Loucy (cell line): ENCODE results near the gene PTGFRN.

Experiments
- H2AFZ ChIP-seq: fragments of 200-600 bp; sonication (generic); 2 replicates; pipeline ENCODE4 v1.6.0; 2016; ENCODE audit warnings: antibody characterized with exemption, mild to moderate bottlenecking, low read length, moderate library complexity
- H3F3A ChIP-seq: fragments of 200-600 bp; 2 replicates; pipeline ENCODE4 v1.6.0; 2016; ENCODE audit warnings: antibody characterized with exemption, low read depth, mild to moderate bottlenecking
- H3K27me3 ChIP-seq: fragments of 200-600 bp; sonication (generic); 2 replicates; pipeline ENCODE4 v1.6.1; 2014; ENCODE audit warnings: low read length, mild to moderate bottlenecking; ENCODE audit not compliant: insufficient read depth, poor library complexity, severe bottlenecking
- H3K36me3 ChIP-seq: fragments of 200-600 bp; sonication (generic); 2 replicates; pipeline ENCODE4 v1.6.1; 2016; ENCODE audit warnings: low read length; ENCODE audit not compliant: insufficient read depth
- H3K4me1 ChIP-seq: fragments of 200-600 bp; sonication (generic); 2 replicates; pipeline ENCODE4 v1.5.1; 2014; ENCODE audit warnings: low read length, mild to moderate bottlenecking; ENCODE audit not compliant: insufficient read depth, poor library complexity, severe bottlenecking
- H3K4me2 ChIP-seq: fragments of 200-600 bp; sonication (generic); 2 replicates; pipeline ENCODE4 v1.6.0; 2014; ENCODE audit warnings: antibody characterized with exemption, low read length, low read depth, mild to moderate bottlenecking; ENCODE audit not compliant: poor library complexity, severe bottlenecking
- H3K4me3 ChIP-seq: fragments of 200-600 bp; sonication (generic); 2 replicates; pipeline ENCODE4 v1.5.1; 2014; ENCODE audit warnings: low read length, mild to moderate bottlenecking, mixed read lengths; ENCODE audit not compliant: poor library complexity, severe bottlenecking
- H3K79me2 ChIP-seq: fragments of 200-600 bp; sonication (generic); 2 replicates; pipeline ENCODE4 v1.6.1; 2014; ENCODE audit warnings: low read length; ENCODE audit not compliant: insufficient read depth
- H3K9ac ChIP-seq: fragments of 200-600 bp; sonication (generic); 2 replicates; pipeline ENCODE4 v1.6.0; 2014; ENCODE audit warnings: mild to moderate bottlenecking, low read depth, low read length, moderate library complexity; ENCODE audit not compliant: poor library complexity, severe bottlenecking
- H3K9me2 ChIP-seq: fragments of 200-600 bp; sonication (generic); replicated peaks from 2 replicates; pipeline ENCODE4 v1.6.1; 2016; ENCODE audit warnings: low read depth, low read length, mixed read lengths
- H3K9me3 ChIP-seq: fragments of 200-600 bp; sonication (generic); 2 replicates; pipeline ENCODE4 v1.6.1; 2014; ENCODE audit warnings: mild to moderate bottlenecking, antibody characterized with exemption, low read length, low read depth; ENCODE audit not compliant: insufficient read depth
- H4K20me1 ChIP-seq: fragments of 200-600 bp; sonication (generic); 2 replicates; pipeline ENCODE4 v1.6.0; 2014; ENCODE audit warnings: antibody characterized with exemption, low read length, mild to moderate bottlenecking; ENCODE audit not compliant: insufficient read depth, poor library complexity, severe bottlenecking
- EZH2phosphoT487 ChIP-seq: fragments of 200-600 bp; IDR thresholded peaks from 2 replicates; pipeline ENCODE4 v1.6.1; 2018; ENCODE audit warnings: antibody characterized with exemption, mild to moderate bottlenecking, moderate library complexity, borderline replicate concordance
- TF ChIP-seq, protein P1 (sequence below): fragments of 200-600 bp; sonication (generic); conservative IDR thresholded peaks from 2 replicates; pipeline ENCODE4 v1.5.1; 2014; ENCODE audit warnings: mild to moderate bottlenecking, antibody characterized with exemption, low read length

Gene PTGFRN

DNA sequence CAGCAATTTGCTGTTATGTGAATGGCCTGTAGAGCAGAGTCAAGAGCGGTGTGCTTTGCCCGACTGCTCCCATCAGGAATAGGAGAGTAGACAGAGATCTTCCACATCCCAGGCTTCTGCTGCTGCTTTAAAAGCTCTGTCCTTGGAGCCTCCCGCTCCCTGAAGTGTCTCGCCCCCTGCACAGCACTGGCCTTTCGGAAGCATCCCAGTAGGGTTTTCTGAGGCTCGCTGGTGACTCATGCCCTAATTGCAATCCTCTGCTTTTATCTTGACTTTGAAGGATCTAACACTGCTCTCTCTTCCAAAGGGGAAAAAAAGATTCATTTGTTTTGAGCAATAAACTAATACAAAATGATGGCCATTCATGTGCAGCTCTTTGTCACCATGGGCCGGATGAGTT is 78.5 kb downstream of the PTGFRN start:
- no peaks in the 10 kb centered on the region for H3K9me2 ChIP-seq
- H3K4me1 ChIP-seq: peaks cover 28% of the 10 kb centered on the region
- no peak overlapping the region for H2AFZ ChIP-seq
- H3K36me3 ChIP-seq: no peaks in the 10 kb centered on the region
- no peaks in the 10 kb centered on the region for H3K79me2 ChIP-seq
- no peak for TF ChIP-seq EZH2phosphoT487
- TF ChIP-seq, protein P1, sequence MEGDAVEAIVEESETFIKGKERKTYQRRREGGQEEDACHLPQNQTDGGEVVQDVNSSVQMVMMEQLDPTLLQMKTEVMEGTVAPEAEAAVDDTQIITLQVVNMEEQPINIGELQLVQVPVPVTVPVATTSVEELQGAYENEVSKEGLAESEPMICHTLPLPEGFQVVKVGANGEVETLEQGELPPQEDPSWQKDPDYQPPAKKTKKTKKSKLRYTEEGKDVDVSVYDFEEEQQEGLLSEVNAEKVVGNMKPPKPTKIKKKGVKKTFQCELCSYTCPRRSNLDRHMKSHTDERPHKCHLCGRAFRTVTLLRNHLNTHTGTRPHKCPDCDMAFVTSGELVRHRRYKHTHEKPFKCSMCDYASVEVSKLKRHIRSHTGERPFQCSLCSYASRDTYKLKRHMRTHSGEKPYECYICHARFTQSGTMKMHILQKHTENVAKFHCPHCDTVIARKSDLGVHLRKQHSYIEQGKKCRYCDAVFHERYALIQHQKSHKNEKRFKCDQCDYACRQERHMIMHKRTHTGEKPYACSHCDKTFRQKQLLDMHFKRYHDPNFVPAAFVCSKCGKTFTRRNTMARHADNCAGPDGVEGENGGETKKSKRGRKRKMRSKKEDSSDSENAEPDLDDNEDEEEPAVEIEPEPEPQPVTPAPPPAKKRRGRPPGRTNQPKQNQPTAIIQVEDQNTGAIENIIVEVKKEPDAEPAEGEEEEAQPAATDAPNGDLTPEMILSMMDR: no peak
- no peak overlapping the region for H3K4me2 ChIP-seq
- H4K20me1 ChIP-seq: no peaks in the 10 kb centered on the region
- H3K9ac ChIP-seq: no peak overlapping the region
- no peaks in the 10 kb centered on the region for H3K27me3 ChIP-seq
- H3F3A ChIP-seq: no peaks in the 10 kb centered on the region
- H3K9me3 ChIP-seq: no peaks in the 10 kb centered on the region
- H3K4me3 ChIP-seq: no peak overlapping the region

DNA sequence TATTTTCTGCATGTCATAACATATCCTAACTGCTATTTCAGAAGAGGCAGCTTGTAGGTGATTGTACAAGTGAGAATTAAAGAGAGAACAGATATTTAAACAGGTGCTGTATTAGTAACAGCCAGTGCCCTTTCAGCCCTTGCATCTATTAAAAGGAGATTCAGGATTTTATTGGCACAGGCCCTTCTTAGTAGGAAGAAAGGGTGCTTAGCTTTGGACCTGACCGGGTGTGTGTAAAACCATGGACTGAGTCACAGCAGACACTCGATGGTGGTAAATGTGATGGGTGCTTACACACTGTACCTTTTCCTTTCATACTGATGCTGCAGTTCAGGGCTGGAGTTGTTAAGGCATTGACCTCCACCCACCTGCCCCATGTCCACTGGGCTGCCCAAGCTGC is 79.2 kb downstream of the PTGFRN start:
- Histone ChIP-seq H3K36me3 (no peaks in the 10 kb centered on the region), H3K4me2 (no peak overlapping the region), H3F3A (no peaks in the 10 kb centered on the region), H3K4me3 (no peak overlapping the region), H3K9me3 (no peaks in the 10 kb centered on the region), H3K9me2 (no peaks in the 10 kb centered on the region), H3K9ac (no peak overlapping the region), H3K27me3 (no peaks in the 10 kb centered on the region), H2AFZ (no peak overlapping the region), H3K79me2 (no peaks in the 10 kb centered on the region), H4K20me1 (no peaks in the 10 kb centered on the region), H3K4me1 (peaks cover 28% of the 10 kb centered on the region)
- TF ChIP-seq, protein P1: no peak
- no peak for TF ChIP-seq EZH2phosphoT487

DNA sequence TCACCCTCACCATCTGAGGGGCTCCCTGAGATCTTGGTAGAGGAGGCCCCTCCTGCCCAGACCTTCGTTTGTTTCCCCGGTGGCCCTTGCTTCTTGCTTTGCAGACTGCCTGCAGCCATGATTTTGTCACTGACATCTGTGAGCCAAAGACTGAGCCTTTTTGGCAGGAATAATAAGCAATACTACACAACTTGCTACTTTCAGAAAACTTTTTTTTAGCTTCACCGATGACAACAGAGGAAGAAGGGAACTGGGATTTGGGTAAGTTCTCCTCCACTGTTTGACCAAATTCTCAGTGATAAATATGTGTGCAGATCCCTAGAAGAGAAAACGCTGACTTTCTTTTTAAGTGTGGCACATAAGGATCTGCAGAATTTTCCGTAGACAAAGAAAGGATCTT is 80.1 kb downstream of the PTGFRN start:
- no peak for TF ChIP-seq EZH2phosphoT487
- TF ChIP-seq, protein P1: no peak
- Histone ChIP-seq H4K20me1 (no peaks in the 10 kb centered on the region), H3K9ac (no peak overlapping the region), H3K27me3 (no peaks in the 10 kb centered on the region), H3K4me1 (peaks cover 28% of the 10 kb centered on the region), H3K36me3 (no peaks in the 10 kb centered on the region), H3K4me2 (no peak overlapping the region), H3K79me2 (no peaks in the 10 kb centered on the region), H3F3A (no peaks in the 10 kb centered on the region), H3K4me3 (no peak overlapping the region), H3K9me2 (no peaks in the 10 kb centered on the region), H3K9me3 (no peaks in the 10 kb centered on the region), H2AFZ (no peak overlapping the region)
